SJCRH30 (cell line): Measurements from ENCODE around the gene HECW1. TPM values are rescaled to one million over a fixed set of nuclear protein-coding genes. Genes with fewer than 3 reads are reported as not detected.
A peak's percentile ranks its signal among the peaks of the same experiment; 100 is the strongest.

ENCODE experiments used
- DNase-seq, 2 experiments: peaks; one replicate each; pipeline ENCODE4 v3.0.0-alpha.2; 2015 to 2020
- H3K27ac ChIP-seq: fragments of 250-450 bp; sonication (Bioruptor Pico); 2 replicates; pipeline ENCODE4 v1.5.1; 2020; ENCODE audit warnings: mild to moderate bottlenecking, moderate library complexity
- H3K27me3 ChIP-seq: fragments of 250-450 bp; sonication (Bioruptor Pico); 2 replicates; pipeline ENCODE4 v1.5.1; 2020; ENCODE audit warnings: mild to moderate bottlenecking, moderate library complexity
- H3K36me3 ChIP-seq: fragments of 250-450 bp; sonication (Bioruptor Pico); 2 replicates; pipeline ENCODE4 v1.5.1; 2020; ENCODE audit warnings: mild to moderate bottlenecking, moderate library complexity
- H3K4me1 ChIP-seq: fragments of 250-450 bp; sonication (Bioruptor Pico); 2 replicates; pipeline ENCODE4 v1.5.1; 2020; ENCODE audit warnings: mild to moderate bottlenecking, moderate library complexity
- H3K4me3 ChIP-seq: fragments of 250-450 bp; sonication (Bioruptor Pico); 2 replicates; pipeline ENCODE4 v1.5.1; 2020; ENCODE audit warnings: mild to moderate bottlenecking, moderate library complexity
- H3K9me3 ChIP-seq: fragments of 250-450 bp; sonication (Bioruptor Pico); replicated peaks from 2 replicates; pipeline ENCODE4 v1.5.1; 2020; ENCODE audit warnings: mild to moderate bottlenecking, moderate library complexity
- total RNA-seq: library from RNA; depleted of rRNA; stranded (reverse); fragments of >200 nt; shearing (Covaris generic); gene quantifications from 2 replicates; pipeline ENCODE4 v1.2.3, GENCODE V29; 2014

HECW1 gene
- total RNA-seq, 1 experiment from 2014 or later = not detected

GRCh38 chr7:43296306-43296705 is 183.9 kb downstream of the HECW1 start:
- peak; percentile 32 to 60 for DNase-seq
- H3K27ac ChIP-seq = no peak overlapping the region

GRCh38 chr7:43298617-43299016 is 186.2 kb downstream of the HECW1 start:
- DNase-seq = no peak
- Histone ChIP-seq H3K27me3 (peaks cover 7% of the 10 kb centered on the region; the same call in 1 of the 2 replicates), H3K9me3 (no peaks in the 10 kb centered on the region), H3K4me1 (peaks cover 10% of the 10 kb centered on the region; the same call in 1 of the 2 replicates), H3K27ac (no peak overlapping the region), H3K36me3 (no peaks in the 10 kb centered on the region), H3K4me3 (no peak overlapping the region)

More at GRCh38 chr7:43296306-43296705, 183.9 kb downstream of the HECW1 start:
- Histone ChIP-seq H3K4me3 (no peak overlapping the region), H3K4me1 (no peaks in the 10 kb centered on the region; the same call in 1 of the 2 replicates), H3K27me3 (peaks cover 7% of the 10 kb centered on the region; the same call in 1 of the 2 replicates), H3K36me3 (no peaks in the 10 kb centered on the region), H3K9me3 (no peaks in the 10 kb centered on the region)

GRCh38 chr7:43300121-43300520 is 187.7 kb downstream of the HECW1 start:
- Histone ChIP-seq H3K4me3 (no peak overlapping the region), H3K9me3 (no peaks in the 10 kb centered on the region), H3K27ac (no peak overlapping the region), H3K36me3 (no peaks in the 10 kb centered on the region), H3K27me3 (peaks cover 7% of the 10 kb centered on the region; the same call in 1 of the 2 replicates), H3K4me1 (peaks cover 13% of the 10 kb centered on the region; the same call in 1 of the 2 replicates)
- no peak for DNase-seq

GRCh38 chr7:43302211-43302711 is 189.8 kb downstream of the HECW1 start:
- Histone ChIP-seq H3K27ac (no peak overlapping the region), H3K27me3 (peaks cover under 1% of the 10 kb centered on the region; the same call in 1 of the 2 replicates), H3K36me3 (no peaks in the 10 kb centered on the region), H3K9me3 (no peaks in the 10 kb centered on the region), H3K4me3 (no peak overlapping the region), H3K4me1 (peaks cover 15% of the 10 kb centered on the region; the same call in 1 of the 2 replicates)
- DNase-seq = peak; percentile 79 to 82

GRCh38 chr7:43302773-43303460 is 190.5 kb downstream of the HECW1 start:
- H3K27ac ChIP-seq = no peak overlapping the region
- H3K4me1 ChIP-seq = peaks cover 15% of the 10 kb centered on the region; the same call in 1 of the 2 replicates
- no peaks in the 10 kb centered on the region for H3K9me3 ChIP-seq
- DNase-seq = no peak
- no peaks in the 10 kb centered on the region; the same call in 1 of the 2 replicates for H3K27me3 ChIP-seq
- no peak overlapping the region for H3K4me3 ChIP-seq
- no peaks in the 10 kb centered on the region for H3K36me3 ChIP-seq

GRCh38 chr7:43303740-43304241 is 191.3 kb downstream of the HECW1 start:
- DNase-seq = no peak
- H3K36me3 ChIP-seq = no peaks in the 10 kb centered on the region
- H3K27ac ChIP-seq = no peak overlapping the region

GRCh38 chr7:43306404-43306803 is 194.0 kb downstream of the HECW1 start:
- DNase-seq = no peak

More at GRCh38 chr7:43303740-43304241, 191.3 kb downstream of the HECW1 start:
- Histone ChIP-seq H3K4me1 (peaks cover 15% of the 10 kb centered on the region; the same call in 1 of the 2 replicates), H3K9me3 (no peaks in the 10 kb centered on the region), H3K4me3 (no peak overlapping the region), H3K27me3 (no peaks in the 10 kb centered on the region; the same call in 1 of the 2 replicates)

GRCh38 chr7:43307522-43307921 is 195.1 kb downstream of the HECW1 start:
- peaks cover 7% of the 10 kb centered on the region; the same call in 1 of the 2 replicates for H3K4me1 ChIP-seq
- H3K27me3 ChIP-seq = no peaks in the 10 kb centered on the region
- no peak overlapping the region for H3K4me3 ChIP-seq
- H3K9me3 ChIP-seq = no peaks in the 10 kb centered on the region
- H3K36me3 ChIP-seq = no peaks in the 10 kb centered on the region
- no peak overlapping the region for H3K27ac ChIP-seq
- no peak for DNase-seq

More at GRCh38 chr7:43306404-43306803, 194.0 kb downstream of the HECW1 start:
- Histone ChIP-seq H3K27ac (no peak overlapping the region), H3K27me3 (no peaks in the 10 kb centered on the region), H3K4me1 (peaks cover 15% of the 10 kb centered on the region; the same call in 1 of the 2 replicates), H3K9me3 (no peaks in the 10 kb centered on the region), H3K36me3 (no peaks in the 10 kb centered on the region), H3K4me3 (no peak overlapping the region)

GRCh38 chr7:43308913-43309705 is 196.7 kb downstream of the HECW1 start:
- H3K9me3 ChIP-seq = no peaks in the 10 kb centered on the region
- peaks cover 4% of the 10 kb centered on the region; the same call in 1 of the 2 replicates for H3K4me1 ChIP-seq
- peaks cover 5% of the 10 kb centered on the region; the same call in 1 of the 2 replicates for H3K27me3 ChIP-seq
- no peak overlapping the region for H3K27ac ChIP-seq
- DNase-seq = no peak
- no peak overlapping the region for H3K4me3 ChIP-seq
- H3K36me3 ChIP-seq = no peaks in the 10 kb centered on the region

- H3K27me3 ChIP-seq = peaks cover 5% of the 10 kb centered on the region; the same call in 1 of the 2 replicates
- H3K4me3 ChIP-seq = no peak overlapping the region
- no peak overlapping the region for H3K27ac ChIP-seq
- H3K4me1 ChIP-seq = peaks cover 4% of the 10 kb centered on the region; the same call in 1 of the 2 replicates
- H3K36me3 ChIP-seq = no peaks in the 10 kb centered on the region
- H3K9me3 ChIP-seq = no peaks in the 10 kb centered on the region
- no peak for DNase-seq
Observed at GRCh38 chr7:43309706-43310022, 197.2 kb downstream of the HECW1 start.

GRCh38 chr7:43311052-43311451 is 198.6 kb downstream of the HECW1 start:
- Histone ChIP-seq H3K36me3 (no peaks in the 10 kb centered on the region), H3K4me1 (no peaks in the 10 kb centered on the region), H3K9me3 (no peaks in the 10 kb centered on the region), H3K27ac (no peak overlapping the region), H3K27me3 (peaks cover 5% of the 10 kb centered on the region; the same call in 1 of the 2 replicates), H3K4me3 (no peak overlapping the region)
- no peak for DNase-seq

GRCh38 chr7:43311694-43312093 is 199.2 kb downstream of the HECW1 start:
- Histone ChIP-seq H3K4me3 (no peak overlapping the region), H3K36me3 (no peaks in the 10 kb centered on the region), H3K9me3 (no peaks in the 10 kb centered on the region), H3K27me3 (peaks cover 5% of the 10 kb centered on the region; the same call in 1 of the 2 replicates), H3K4me1 (no peaks in the 10 kb centered on the region), H3K27ac (no peak overlapping the region)
- no peak for DNase-seq

GRCh38 chr7:43313628-43314378 is 201.4 kb downstream of the HECW1 start:
- H3K4me1 ChIP-seq = no peaks in the 10 kb centered on the region
- H3K4me3 ChIP-seq = no peak overlapping the region

More at GRCh38 chr7:43313628-43314378, 201.4 kb downstream of the HECW1 start:
- DNase-seq = no peak
- H3K27me3 ChIP-seq = peaks cover 11% of the 10 kb centered on the region; the same call in 1 of the 2 replicates
- H3K27ac ChIP-seq = no peak overlapping the region
- no peaks in the 10 kb centered on the region for H3K9me3 ChIP-seq
- H3K36me3 ChIP-seq = no peaks in the 10 kb centered on the region
